Measurements from ENCODE around the gene IMPA2.
A peak's percentile ranks its signal among the peaks of the same experiment; 100 is the strongest.

The IMPA2 gene

DNA sequence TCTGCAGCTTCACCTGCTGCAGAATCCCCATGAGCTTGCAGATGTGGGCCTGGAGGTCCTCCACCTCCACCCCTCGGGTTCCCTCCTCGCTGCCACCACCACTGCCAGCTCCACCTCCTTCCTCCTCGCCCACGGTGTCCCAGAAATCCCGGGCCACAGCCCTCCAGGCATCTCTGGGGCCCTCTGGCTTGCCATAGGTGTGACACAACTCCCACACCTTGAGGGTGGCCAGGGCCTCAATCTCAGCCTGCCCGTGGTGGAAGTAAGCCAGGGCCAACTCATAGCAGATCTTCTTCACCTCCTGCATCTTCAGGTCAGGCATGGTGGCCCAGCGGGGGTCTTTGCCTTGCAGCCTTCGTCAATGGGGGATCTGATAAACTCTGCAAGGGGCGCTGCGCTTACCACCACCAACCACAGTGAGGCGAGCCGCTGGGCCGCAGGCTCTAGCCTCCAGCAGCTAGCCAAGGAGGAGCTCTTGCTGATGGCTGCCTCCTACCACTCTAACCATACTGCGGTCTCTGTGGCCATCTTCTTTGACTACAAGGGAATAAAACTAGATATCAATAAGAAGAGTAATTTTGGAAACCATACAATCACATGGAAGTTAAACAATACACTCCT is 76.2 kb downstream of the IMPA2 start:
- no peak overlapping the region for H2AFZ ChIP-seq (ENCODE audit: low read depth, low read length)
- no peak overlapping the region for H3K4me3 ChIP-seq (ENCODE audit: low read depth in 1 of 2, low read length in 2 of 2)
- no peaks in the 10 kb centered on the region for H3K79me2 ChIP-seq (ENCODE audit: insufficient read depth, low read length)
- H3K27ac ChIP-seq (ENCODE audit: low read length): no peak overlapping the region
- no peaks in the 10 kb centered on the region for H3K4me1 ChIP-seq (ENCODE audit: insufficient read depth, low read length)
- H3K9ac ChIP-seq (ENCODE audit: low read depth, low read length): no peak overlapping the region
- H3K27me3 ChIP-seq (ENCODE audit: insufficient read depth, low read length, poor library complexity): peaks cover 12% of the 10 kb centered on the region
- DNase-seq (no peak), ATAC-seq (ENCODE audit: insufficient read depth, low read depth) (no peak)
- no peaks in the 10 kb centered on the region for H3K9me3 ChIP-seq (ENCODE audit: insufficient read depth, low read length, severe bottlenecking)
- TF ChIP-seq, protein P1, sequence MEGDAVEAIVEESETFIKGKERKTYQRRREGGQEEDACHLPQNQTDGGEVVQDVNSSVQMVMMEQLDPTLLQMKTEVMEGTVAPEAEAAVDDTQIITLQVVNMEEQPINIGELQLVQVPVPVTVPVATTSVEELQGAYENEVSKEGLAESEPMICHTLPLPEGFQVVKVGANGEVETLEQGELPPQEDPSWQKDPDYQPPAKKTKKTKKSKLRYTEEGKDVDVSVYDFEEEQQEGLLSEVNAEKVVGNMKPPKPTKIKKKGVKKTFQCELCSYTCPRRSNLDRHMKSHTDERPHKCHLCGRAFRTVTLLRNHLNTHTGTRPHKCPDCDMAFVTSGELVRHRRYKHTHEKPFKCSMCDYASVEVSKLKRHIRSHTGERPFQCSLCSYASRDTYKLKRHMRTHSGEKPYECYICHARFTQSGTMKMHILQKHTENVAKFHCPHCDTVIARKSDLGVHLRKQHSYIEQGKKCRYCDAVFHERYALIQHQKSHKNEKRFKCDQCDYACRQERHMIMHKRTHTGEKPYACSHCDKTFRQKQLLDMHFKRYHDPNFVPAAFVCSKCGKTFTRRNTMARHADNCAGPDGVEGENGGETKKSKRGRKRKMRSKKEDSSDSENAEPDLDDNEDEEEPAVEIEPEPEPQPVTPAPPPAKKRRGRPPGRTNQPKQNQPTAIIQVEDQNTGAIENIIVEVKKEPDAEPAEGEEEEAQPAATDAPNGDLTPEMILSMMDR (IDR thresholded peaks at IDR 0.05; ENCODE audit: borderline replicate concordance, extremely low read depth, low read length, poor library complexity, severe bottlenecking): peak; percentile 36
- no peak for TF ChIP-seq EZH2 (IDR thresholded peaks at IDR 0.05; ENCODE audit: borderline replicate concordance, low read depth, low read length, severe bottlenecking)
- H4K20me1 ChIP-seq (ENCODE audit: insufficient read depth, low read length): no peaks in the 10 kb centered on the region
- no peak overlapping the region for H3K4me2 ChIP-seq (ENCODE audit: insufficient read depth, low read length)
- no peaks in the 10 kb centered on the region for H3K36me3 ChIP-seq (ENCODE audit: insufficient read depth, low read length)

DNA sequence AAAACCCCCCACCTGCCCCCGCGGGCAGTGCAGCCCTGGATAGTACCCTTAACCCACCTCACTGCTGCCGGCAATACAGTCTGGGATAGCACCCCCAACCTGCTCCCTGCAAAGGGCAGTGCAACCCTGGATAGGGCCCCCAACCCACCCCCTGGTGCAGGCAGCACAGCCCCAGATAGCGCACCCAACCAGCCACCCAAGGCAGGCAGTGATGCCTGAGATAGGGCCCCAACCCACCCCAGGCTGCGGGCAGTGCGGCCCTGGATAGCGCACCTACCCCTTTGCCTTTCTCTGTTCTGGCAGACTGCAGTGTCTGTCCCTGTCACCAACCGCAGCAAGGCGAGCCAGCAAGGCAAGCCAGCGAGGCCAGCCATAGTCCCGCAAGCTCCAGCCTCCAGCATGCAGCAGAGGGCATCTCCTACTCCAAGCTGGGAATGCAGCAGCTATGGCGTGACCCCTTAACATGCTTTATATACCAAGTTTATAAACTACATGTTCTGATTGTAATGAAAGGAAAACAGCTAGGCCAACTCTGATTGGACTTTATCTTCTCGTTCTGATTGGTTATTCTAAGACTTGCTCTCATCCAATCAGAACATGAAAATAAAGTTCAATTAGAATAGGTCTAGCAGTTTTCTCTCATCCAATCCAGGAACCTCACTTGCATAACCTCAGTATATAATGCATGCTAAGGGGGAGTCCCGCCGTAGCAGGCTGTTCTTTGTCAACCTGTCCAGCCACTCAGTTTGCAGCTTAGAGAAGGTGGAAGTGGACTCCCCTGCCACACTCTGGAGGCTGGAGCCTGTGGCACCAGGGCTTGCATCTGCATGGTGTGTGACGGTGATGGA is 78.3 kb downstream of the IMPA2 start:
- H4K20me1 ChIP-seq (ENCODE audit: insufficient read depth, low read length): no peaks in the 10 kb centered on the region
- H3K4me2 ChIP-seq (ENCODE audit: insufficient read depth, low read length): no peak overlapping the region
- no peaks in the 10 kb centered on the region for H3K36me3 ChIP-seq (ENCODE audit: insufficient read depth, low read length)
- no peak overlapping the region for H3K27ac ChIP-seq (ENCODE audit: low read length)
- ATAC-seq (ENCODE audit: insufficient read depth, low read depth) (peak; percentile 37; the same call in 1 of the 3 replicates), DNase-seq (no peak)
- H2AFZ ChIP-seq (ENCODE audit: low read depth, low read length): no peak overlapping the region
- no peaks in the 10 kb centered on the region for H3K79me2 ChIP-seq (ENCODE audit: insufficient read depth, low read length)
- H3K4me1 ChIP-seq (ENCODE audit: insufficient read depth, low read length): no peaks in the 10 kb centered on the region
- H3K9me3 ChIP-seq (ENCODE audit: insufficient read depth, low read length, severe bottlenecking): no peaks in the 10 kb centered on the region
- H3K4me3 ChIP-seq (ENCODE audit: low read depth in 1 of 2, low read length in 2 of 2): no peak overlapping the region
- no peak overlapping the region for H3K9ac ChIP-seq (ENCODE audit: low read depth, low read length)
- TF ChIP-seq, protein P1 (IDR thresholded peaks at IDR 0.05; ENCODE audit: borderline replicate concordance, extremely low read depth, low read length, poor library complexity, severe bottlenecking): no peak
- no peak for TF ChIP-seq EZH2 (IDR thresholded peaks at IDR 0.05; ENCODE audit: borderline replicate concordance, low read depth, low read length, severe bottlenecking)
- H3K27me3 ChIP-seq (ENCODE audit: insufficient read depth, low read length, poor library complexity): peaks cover 6% of the 10 kb centered on the region

DNA sequence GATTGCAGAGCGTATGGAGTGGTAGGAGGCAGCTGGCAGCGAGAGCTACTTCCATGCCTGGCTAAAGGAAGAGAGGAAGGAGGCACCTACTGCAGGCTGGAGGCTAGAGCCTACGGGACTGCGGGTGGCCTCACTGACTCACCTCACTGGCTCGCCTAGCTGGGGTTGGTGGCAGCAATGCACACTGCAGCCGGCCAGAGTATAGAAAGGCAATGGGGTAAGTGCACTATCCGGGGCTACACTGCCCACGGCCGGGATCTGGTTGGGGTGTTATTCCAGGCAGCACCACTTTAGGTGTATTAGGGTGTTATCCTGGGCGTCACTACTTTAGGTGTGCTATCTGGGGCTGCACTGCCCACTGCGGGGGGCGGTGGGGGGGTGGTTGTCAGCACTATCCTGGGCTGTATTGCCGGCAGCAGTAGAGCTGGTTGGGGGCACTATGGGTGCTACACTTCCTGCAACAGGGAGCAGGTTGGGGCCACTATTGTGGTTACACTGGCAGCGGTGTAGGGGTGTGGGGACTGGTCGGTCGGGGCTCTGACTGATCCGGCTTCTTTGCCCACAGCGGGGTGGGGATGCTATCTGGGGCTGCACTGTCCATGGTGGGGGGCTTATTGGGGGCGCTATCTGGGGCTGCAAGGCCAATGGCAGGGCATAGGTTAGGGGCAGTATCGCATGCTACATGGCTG is 79.0 kb downstream of the IMPA2 start:
- Histone ChIP-seq H2AFZ (ENCODE audit: low read depth, low read length) (no peak overlapping the region), H3K27ac (ENCODE audit: low read length) (no peak overlapping the region), H3K79me2 (ENCODE audit: insufficient read depth, low read length) (no peaks in the 10 kb centered on the region), H3K9me3 (ENCODE audit: insufficient read depth, low read length, severe bottlenecking) (no peaks in the 10 kb centered on the region), H4K20me1 (ENCODE audit: insufficient read depth, low read length) (no peaks in the 10 kb centered on the region), H3K4me3 (ENCODE audit: low read depth in 1 of 2, low read length in 2 of 2) (no peak overlapping the region), H3K36me3 (ENCODE audit: insufficient read depth, low read length) (no peaks in the 10 kb centered on the region), H3K9ac (ENCODE audit: low read depth, low read length) (no peak overlapping the region), H3K4me2 (ENCODE audit: insufficient read depth, low read length) (no peak overlapping the region), H3K27me3 (ENCODE audit: insufficient read depth, low read length, poor library complexity) (peaks cover 5% of the 10 kb centered on the region), H3K4me1 (ENCODE audit: insufficient read depth, low read length) (no peaks in the 10 kb centered on the region)
- ATAC-seq (ENCODE audit: insufficient read depth, low read depth) (no peak), DNase-seq (no peak)
- no peak for TF ChIP-seq EZH2 (IDR thresholded peaks at IDR 0.05; ENCODE audit: borderline replicate concordance, low read depth, low read length, severe bottlenecking)
- TF ChIP-seq, protein P1 (IDR thresholded peaks at IDR 0.05; ENCODE audit: borderline replicate concordance, extremely low read depth, low read length, poor library complexity, severe bottlenecking): no peak

Data from DND-41 (cell line).